ENCODE measurements around the gene H2AZ2.
"Not testable (repeated sequence)": the region's sequence is repeated elsewhere in the genome, so short reads cannot be mapped to it uniquely, and the experiment has no call there.

Gene H2AZ2

DNA sequence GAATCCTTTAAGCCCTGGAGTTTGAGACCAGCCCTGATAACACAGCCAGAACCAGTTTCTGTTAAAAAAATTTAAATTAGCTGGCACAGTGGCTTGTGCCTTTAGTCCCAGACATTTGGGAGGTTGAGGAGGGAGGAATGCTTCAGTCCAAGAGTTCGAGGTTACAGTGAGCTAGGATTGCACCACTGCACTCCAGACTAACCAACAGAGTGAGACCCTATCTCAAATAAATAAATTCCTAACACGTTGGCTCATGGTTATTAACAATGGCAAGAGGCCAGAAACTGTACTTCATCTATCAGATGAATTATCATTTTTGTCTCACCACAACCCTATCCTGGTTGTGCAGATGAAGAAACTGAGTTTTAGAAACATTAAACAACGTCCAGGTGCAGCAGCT lies 53.6 kb downstream of the H2AZ2 start:
- no peak overlapping the region for H3K27ac ChIP-seq
- TF ChIP-seq, protein P1, sequence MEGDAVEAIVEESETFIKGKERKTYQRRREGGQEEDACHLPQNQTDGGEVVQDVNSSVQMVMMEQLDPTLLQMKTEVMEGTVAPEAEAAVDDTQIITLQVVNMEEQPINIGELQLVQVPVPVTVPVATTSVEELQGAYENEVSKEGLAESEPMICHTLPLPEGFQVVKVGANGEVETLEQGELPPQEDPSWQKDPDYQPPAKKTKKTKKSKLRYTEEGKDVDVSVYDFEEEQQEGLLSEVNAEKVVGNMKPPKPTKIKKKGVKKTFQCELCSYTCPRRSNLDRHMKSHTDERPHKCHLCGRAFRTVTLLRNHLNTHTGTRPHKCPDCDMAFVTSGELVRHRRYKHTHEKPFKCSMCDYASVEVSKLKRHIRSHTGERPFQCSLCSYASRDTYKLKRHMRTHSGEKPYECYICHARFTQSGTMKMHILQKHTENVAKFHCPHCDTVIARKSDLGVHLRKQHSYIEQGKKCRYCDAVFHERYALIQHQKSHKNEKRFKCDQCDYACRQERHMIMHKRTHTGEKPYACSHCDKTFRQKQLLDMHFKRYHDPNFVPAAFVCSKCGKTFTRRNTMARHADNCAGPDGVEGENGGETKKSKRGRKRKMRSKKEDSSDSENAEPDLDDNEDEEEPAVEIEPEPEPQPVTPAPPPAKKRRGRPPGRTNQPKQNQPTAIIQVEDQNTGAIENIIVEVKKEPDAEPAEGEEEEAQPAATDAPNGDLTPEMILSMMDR (conservative IDR thresholded peaks at IDR 0.05), result no peak

DNA sequence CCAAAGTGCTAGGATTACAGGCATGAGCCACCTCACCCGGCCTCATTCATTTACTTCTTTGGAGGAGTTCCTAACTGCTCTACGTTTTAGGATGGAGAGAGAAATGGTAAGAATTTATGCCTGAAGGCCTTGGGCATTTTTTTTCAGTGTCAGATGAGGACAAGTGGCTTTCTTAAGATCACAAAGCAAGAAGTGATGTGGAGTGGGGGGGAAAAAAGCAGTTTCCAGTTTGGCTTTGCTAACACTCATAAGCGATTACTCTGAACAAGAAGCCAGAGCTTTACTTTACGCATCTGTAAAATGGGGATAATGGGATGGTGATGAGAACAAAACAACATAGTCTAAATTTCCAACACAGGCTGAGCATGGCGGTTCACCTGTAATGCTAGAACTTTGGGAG lies 54.0 kb downstream of the H2AZ2 start:
- H3K27ac ChIP-seq, result no peak overlapping the region
- TF ChIP-seq, protein P1 (conservative IDR thresholded peaks at IDR 0.05), result no peak

DNA sequence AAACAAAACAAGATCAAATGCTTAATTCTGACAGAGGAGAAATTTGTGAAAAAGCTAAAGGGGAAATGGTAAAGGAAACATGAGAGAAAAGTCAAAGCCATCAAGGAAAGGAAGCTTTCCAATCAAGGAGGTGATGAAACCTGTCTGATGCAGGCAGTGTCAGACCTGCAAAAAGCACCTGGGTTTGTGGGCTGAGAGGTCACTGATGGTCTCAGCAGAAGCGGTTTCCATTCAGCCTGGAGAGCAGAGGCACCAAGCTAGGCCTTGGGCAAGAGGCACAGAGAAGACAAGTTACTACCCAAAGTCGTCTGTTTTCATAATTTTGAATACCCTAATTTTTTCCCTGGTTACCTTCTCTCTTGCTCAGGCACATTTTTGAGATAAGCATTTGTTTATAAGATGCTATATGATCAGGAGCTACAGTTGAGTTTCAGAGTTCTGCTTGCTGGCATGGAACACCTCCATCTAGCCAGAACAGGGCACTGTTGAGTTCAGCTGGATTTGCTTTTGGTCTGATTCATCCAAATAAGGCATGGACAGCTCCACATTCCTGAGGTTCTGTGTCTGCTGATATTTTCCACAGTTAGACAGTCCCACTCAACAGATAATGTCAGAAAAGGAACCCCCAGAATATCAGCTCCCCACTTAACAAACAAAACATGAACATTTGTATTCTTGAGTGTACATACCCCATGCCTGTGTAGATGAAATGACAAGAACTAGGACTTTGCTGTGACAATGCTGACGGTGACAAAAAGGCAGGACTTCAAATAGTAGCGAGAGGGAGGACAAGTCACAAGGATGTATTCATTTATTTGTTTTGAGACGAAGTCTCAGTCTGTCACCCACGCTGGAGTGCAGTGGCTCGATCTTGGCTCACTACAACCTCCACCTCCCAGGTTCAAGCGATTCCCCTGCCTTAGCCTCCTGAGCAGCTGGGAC lies 56.3 kb downstream of the H2AZ2 start:
- H3K27ac ChIP-seq, result no peak overlapping the region

DNA sequence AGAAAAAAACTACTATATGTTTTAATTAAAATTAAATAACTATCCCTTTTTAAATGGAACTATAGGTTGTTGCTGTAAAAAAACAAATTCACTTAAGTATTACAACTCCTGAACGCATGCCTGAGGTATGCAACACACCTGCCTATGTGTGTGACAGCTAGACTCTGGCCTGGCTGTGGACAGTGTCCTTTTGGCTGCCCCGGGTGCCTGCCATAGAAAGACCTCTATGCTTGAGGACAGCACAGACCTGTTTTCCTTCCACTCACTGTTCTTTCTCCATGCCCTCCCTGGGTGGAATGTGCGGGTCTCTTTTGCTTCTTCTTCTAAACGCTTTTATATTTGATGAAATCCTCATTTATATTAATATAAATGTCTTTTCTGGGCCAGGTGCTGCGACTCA lies 57.9 kb downstream of the H2AZ2 start:
- no peak overlapping the region for H3K27ac ChIP-seq
- TF ChIP-seq, protein P1 (conservative IDR thresholded peaks at IDR 0.05), result no peak

More for the DNA sequence above, 56.3 kb downstream of the H2AZ2 start:
- TF ChIP-seq, protein P1 (conservative IDR thresholded peaks at IDR 0.05), result no peak

DNA sequence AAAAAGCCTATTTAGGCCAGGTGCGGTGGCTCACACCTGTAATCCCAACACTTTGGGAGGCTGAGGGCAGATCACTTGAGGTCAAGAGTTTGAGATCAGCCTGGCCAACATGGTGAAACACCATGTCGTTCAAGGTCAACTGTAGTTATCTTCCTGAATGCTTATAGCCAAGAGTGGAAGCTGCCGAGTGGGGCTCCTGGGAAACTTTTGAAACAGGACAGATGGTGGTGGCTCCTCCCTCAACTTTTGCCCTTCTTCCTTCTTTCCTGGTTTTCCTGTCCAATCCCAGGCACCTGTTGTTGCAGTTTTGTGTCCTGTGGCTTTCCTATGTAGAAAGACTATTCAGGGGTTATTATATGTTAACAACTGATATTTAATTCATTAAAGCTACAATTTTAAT lies 60.1 kb downstream of the H2AZ2 start:
- H3K27ac ChIP-seq, result no peak overlapping the region
- TF ChIP-seq, protein P1 (conservative IDR thresholded peaks at IDR 0.05), result no peak

DNA sequence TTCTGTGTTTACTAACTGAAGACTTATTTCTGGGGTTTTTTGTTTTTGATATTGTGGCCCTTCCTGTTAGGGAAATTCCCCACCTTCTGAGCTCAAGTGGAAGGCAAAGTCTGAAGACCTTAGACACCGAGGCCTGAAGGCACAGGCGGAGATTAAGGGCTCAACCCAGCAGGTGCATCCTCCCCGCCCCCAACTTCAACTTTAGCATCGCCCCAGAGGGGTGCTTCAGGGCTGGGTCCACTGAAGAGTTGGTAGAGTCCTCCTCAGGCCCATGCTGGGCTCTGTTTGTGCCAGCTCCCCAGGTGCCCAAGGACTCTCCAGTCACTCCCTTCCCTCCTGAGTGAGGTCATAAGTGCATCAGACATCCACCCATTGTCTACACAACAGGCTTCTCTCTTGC lies 60.8 kb downstream of the H2AZ2 start:
- TF ChIP-seq, protein P1 (conservative IDR thresholded peaks at IDR 0.05), result no peak
- H3K27ac ChIP-seq, result no peak overlapping the region

DNA sequence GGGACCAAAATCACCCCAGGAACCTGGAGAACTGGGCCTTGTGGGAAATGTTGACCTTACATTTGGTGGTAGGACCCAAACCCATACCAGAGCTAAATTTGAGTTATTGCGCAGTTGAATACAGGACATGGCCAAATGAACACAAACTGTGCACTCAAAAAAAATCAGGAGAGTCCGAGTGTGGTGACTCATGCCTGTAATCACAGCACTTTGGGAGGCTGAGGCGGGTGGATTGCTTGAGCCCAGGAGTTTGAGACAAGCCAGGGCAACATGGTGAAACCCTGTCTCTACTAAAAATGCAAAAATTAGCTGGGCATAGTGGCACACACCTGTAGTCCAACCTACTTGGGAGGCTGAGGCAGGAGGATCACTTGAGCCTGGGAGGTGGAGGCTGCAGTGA lies 62.7 kb downstream of the H2AZ2 start:
- not testable (repeated sequence) for H3K27ac ChIP-seq

DNA sequence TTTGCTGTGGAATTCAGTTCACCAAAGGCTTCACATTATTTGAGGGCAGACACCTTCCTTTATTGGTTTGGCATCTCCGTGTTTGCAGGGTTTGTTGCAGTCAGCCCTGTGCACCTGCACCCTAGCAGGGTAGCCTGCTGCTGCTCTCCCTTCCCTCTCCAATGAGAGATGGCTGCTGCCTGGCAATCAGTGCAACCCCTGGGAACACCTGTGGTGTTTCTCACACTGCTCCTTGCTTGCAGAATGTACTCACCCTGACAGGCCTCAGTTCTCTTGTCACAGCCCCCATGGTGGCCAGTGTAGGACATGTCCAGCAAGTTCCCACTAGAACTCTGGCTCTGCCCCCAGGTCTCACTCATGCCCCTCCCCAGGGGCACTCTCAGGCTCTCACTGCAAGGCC lies 63.5 kb downstream of the H2AZ2 start:
- TF ChIP-seq, protein P1 (conservative IDR thresholded peaks at IDR 0.05), result no peak
- no peak overlapping the region for H3K27ac ChIP-seq

All from VCaP (cell line).